Astrocyte (in vitro differentiated cells and primary cell): Measurements from ENCODE around the gene SLFN12. TPM values are rescaled to one million over a fixed set of nuclear protein-coding genes. Genes with fewer than 3 reads are reported as not detected.

Source experiments
- DNase-seq: peaks from one replicate; pipeline ENCODE4 v3.0.0-alpha.2; 2010; ENCODE audit warnings: low read depth
- FAIRE-seq: peaks from 2 replicates; lab custom pipeline; 2011; peaks lifted over from hg19 to GRCh38; lab: Jason Lieb, UNC
- H2AFZ ChIP-seq: 2 replicates; pipeline ENCODE4 v1.6.0; 2012; ENCODE audit warnings: low read depth, low read length, inconsistent platforms
- H3K27ac ChIP-seq: 2 replicates; pipeline ENCODE4 v1.5.1; 2011; ENCODE audit warnings: low read depth, low read length, inconsistent platforms
- H3K27me3 ChIP-seq: 2 replicates; pipeline ENCODE4 v1.6.0; 2011; ENCODE audit warnings: low read length, inconsistent platforms; ENCODE audit not compliant: insufficient read depth
- H3K36me3 ChIP-seq: 2 replicates; pipeline ENCODE4 v1.5.1; 2011; ENCODE audit warnings: low read length, inconsistent platforms; ENCODE audit not compliant: insufficient read depth
- H3K4me1 ChIP-seq: 2 replicates; pipeline ENCODE4 v1.5.1; 2011; ENCODE audit warnings: low read length, inconsistent platforms; ENCODE audit not compliant: insufficient read depth
- H3K4me2 ChIP-seq: 2 replicates; pipeline ENCODE4 v1.6.0; 2012; ENCODE audit warnings: low read length, inconsistent platforms
- H3K4me3 ChIP-seq: 2 replicates; pipeline ENCODE4 v1.5.1; 2011; ENCODE audit warnings: low read depth, mild to moderate bottlenecking, low read length, inconsistent platforms; ENCODE audit not compliant: insufficient read depth
- H3K79me2 ChIP-seq: 2 replicates; pipeline ENCODE4 v1.6.0; 2012; ENCODE audit warnings: mild to moderate bottlenecking, low read length, inconsistent platforms; ENCODE audit not compliant: insufficient read depth
- H3K9ac ChIP-seq: 2 replicates; pipeline ENCODE4 v1.6.0; 2012; ENCODE audit warnings: mild to moderate bottlenecking, low read length, inconsistent platforms
- H3K9me3 ChIP-seq: 2 replicates; pipeline ENCODE4 v1.5.1; 2012; ENCODE audit warnings: low read depth, mild to moderate bottlenecking, low read length, inconsistent platforms; ENCODE audit not compliant: insufficient read depth
- H4K20me1 ChIP-seq: 2 replicates; pipeline ENCODE4 v1.6.0; 2012; ENCODE audit warnings: low read length, inconsistent platforms; ENCODE audit not compliant: insufficient read depth
- H3K27ac Mint-ChIP-seq: one replicate; pipeline ENCODE4 v1.8.0; 2021; ENCODE audit warnings: mild to moderate bottlenecking, mixed read lengths; ENCODE audit not compliant: unreplicated experiment
- H3K27me3 Mint-ChIP-seq: one replicate; pipeline ENCODE4 v1.8.0; 2021; ENCODE audit warnings: low read depth, mixed read lengths; ENCODE audit not compliant: unreplicated experiment
- H3K36me3 Mint-ChIP-seq: one replicate; pipeline ENCODE4 v1.8.0; 2021; ENCODE audit warnings: low read depth, mixed read lengths; ENCODE audit not compliant: unreplicated experiment
- H3K4me1 Mint-ChIP-seq: one replicate; pipeline ENCODE4 v1.8.0; 2021; ENCODE audit warnings: low read depth, mixed read lengths; ENCODE audit not compliant: unreplicated experiment
- H3K4me3 Mint-ChIP-seq: one replicate; pipeline ENCODE4 v1.8.0; 2021; ENCODE audit warnings: mild to moderate bottlenecking, moderate library complexity, mixed read lengths; ENCODE audit not compliant: unreplicated experiment
- H3K9me3 Mint-ChIP-seq: one replicate; pipeline ENCODE4 v1.8.0; 2021; ENCODE audit warnings: mild to moderate bottlenecking, mixed read lengths; ENCODE audit not compliant: unreplicated experiment
- CTCF ChIP-seq: IDR thresholded peaks from 2 replicates; pipeline ENCODE4 v1.5.1; 2011; ENCODE audit warnings: low read depth, mild to moderate bottlenecking, inconsistent platforms, low read length, moderate library complexity; ENCODE audit not compliant: insufficient read depth
- EZH2 ChIP-seq: IDR thresholded peaks from 2 replicates; pipeline ENCODE4 v1.6.1; 2012; ENCODE audit warnings: mild to moderate bottlenecking, low read length, inconsistent platforms; ENCODE audit not compliant: insufficient read depth
- total RNA-seq: library from RNA; stranded (reverse); gene quantifications from 2 replicates; pipeline ENCODE4 v1.2.1, GENCODE V29; 2021

SLFN12 gene
- total RNA-seq, 1 donor from 2014 or later = 52.5 TPM

- no peaks in the 10 kb centered on the region for H3K36me3 Mint-ChIP-seq
- H3K9me3 Mint-ChIP-seq = peaks cover 8% of the 10 kb centered on the region
- Histone ChIP-seq H3K4me1 (no peaks in the 10 kb centered on the region), H2AFZ (no peak overlapping the region), H3K36me3 (no peaks in the 10 kb centered on the region), H3K9me3 (no peaks in the 10 kb centered on the region), H3K79me2 (no peaks in the 10 kb centered on the region), H3K4me2 (no peak overlapping the region), H3K4me3 (no peak overlapping the region), H3K27me3 (peaks cover 13% of the 10 kb centered on the region), H3K27ac (no peak overlapping the region), H3K9ac (no peak overlapping the region), H4K20me1 (peaks cover 6% of the 10 kb centered on the region)
- H3K27me3 Mint-ChIP-seq = peaks cover 63% of the 10 kb centered on the region
- no peak overlapping the region for H3K27ac Mint-ChIP-seq
- H3K4me1 Mint-ChIP-seq = no peaks in the 10 kb centered on the region
- no peak for TF ChIP-seq EZH2
- TF ChIP-seq CTCF = no peak
- DNase-seq = no peak
- no peak overlapping the region for H3K4me3 Mint-ChIP-seq
- FAIRE-seq = no peak
Measured at GRCh38 chr17:35368081-35368830, 64.0 kb downstream of the SLFN12 start.

GRCh38 chr17:35361027-35361426 lies 71.3 kb downstream of the SLFN12 start:
- no peak for TF ChIP-seq EZH2
- TF ChIP-seq CTCF = no peak
- H3K9ac ChIP-seq = no peak overlapping the region
- H3K9me3 ChIP-seq = no peaks in the 10 kb centered on the region
- no peak overlapping the region for H2AFZ ChIP-seq
- H3K4me1 Mint-ChIP-seq = no peaks in the 10 kb centered on the region
- H4K20me1 ChIP-seq = peaks cover 3% of the 10 kb centered on the region
- no peaks in the 10 kb centered on the region for H3K79me2 ChIP-seq
- FAIRE-seq (no peak), DNase-seq (no peak)
- H3K27ac Mint-ChIP-seq = no peak overlapping the region
- H3K27ac ChIP-seq = no peak overlapping the region
- no peak overlapping the region for H3K4me3 ChIP-seq
- no peaks in the 10 kb centered on the region for H3K36me3 Mint-ChIP-seq
- H3K4me3 Mint-ChIP-seq = no peak overlapping the region
- no peak overlapping the region for H3K4me2 ChIP-seq
- H3K4me1 ChIP-seq = no peaks in the 10 kb centered on the region
- H3K27me3 ChIP-seq = no peaks in the 10 kb centered on the region
- peaks cover 40% of the 10 kb centered on the region for H3K27me3 Mint-ChIP-seq
- no peaks in the 10 kb centered on the region for H3K9me3 Mint-ChIP-seq
- no peaks in the 10 kb centered on the region for H3K36me3 ChIP-seq

Other genes starting within 250 kb of the SLFN12 start
- not detected in 2 replicates for gene SLC35G3, start 238.1 kb downstream of the SLFN12 start, total RNA-seq
- 108 and 120 TPM in 2 replicates for gene SLFN5, start 189.4 kb downstream of the SLFN12 start, total RNA-seq
- gene SLFN11, start 58.9 kb downstream of the SLFN12 start, total RNA-seq = 0.25 and 0.75 TPM in 2 replicates
- gene SLFN13, start 16.3 kb upstream of the SLFN12 start, total RNA-seq = 1.5 and 2.7 TPM in 2 replicates
- gene SLFN12L, start 105.2 kb upstream of the SLFN12 start, total RNA-seq = 0.14 TPM in 1 of 2 replicates, not detected in the other
- gene SLFN14, start 128.3 kb upstream of the SLFN12 start, total RNA-seq = not detected in 2 replicates
- gene PEX12, start 146.1 kb upstream of the SLFN12 start, total RNA-seq = 3.9 and 5.6 TPM in 2 replicates
- 288 and 313 TPM in 2 replicates for gene AP2B1, start 154.8 kb upstream of the SLFN12 start, total RNA-seq